Pancreas (tissue), 10 donors: ENCODE results near the gene C12orf56. TPM values are rescaled to one million over a fixed set of nuclear protein-coding genes. Genes with fewer than 3 reads are reported as not detected.
"Not testable (repeated sequence)": the region's sequence is repeated elsewhere in the genome, so short reads cannot be mapped to it uniquely, and the experiment has no call there.

Experiments used
- ATAC-seq, 4 donors: fragments of 200-7000 bp; cut with Tn5 transposase; one replicate each; pipeline versions ENCODE4 v1.8.0 to v1.9.1; 2020; ENCODE audit warnings: mild to moderate bottlenecking in 4 of 4, moderate library complexity in 4 of 4
- DNase-seq, 6 donors: peaks; one replicate each; pipeline ENCODE4 v3.0.0-alpha.2; 2020
- FAIRE-seq: peaks from 2 replicates; lab custom pipeline; 2012; peaks lifted over from hg19 to GRCh38; lab: Jason Lieb, UNC
- H3K27ac ChIP-seq, 4 donors: fragments of 200-600 bp; sonication (generic); 1 replicate in 3 of 4; 2 replicates in 1 of 4; pipeline versions ENCODE4 v1.5.0 to v1.8.0; 2020
- H3K27me3 ChIP-seq, 4 donors: fragments of 200-600 bp; one replicate each; pipeline ENCODE4 v1.8.0; 2021
- H3K36me3 ChIP-seq, 3 donors: fragments of 200-600 bp; sonication (generic) in 1 of 3; one replicate each; pipeline versions ENCODE4 v1.5.0 to v1.8.0; 2020 to 2021
- H3K4me1 ChIP-seq, 3 donors: fragments of 200-600 bp; one replicate each; pipeline ENCODE4 v1.8.0; 2021
- H3K4me3 ChIP-seq, 4 donors: fragments of 200-600 bp; sonication (generic) in 2 of 4; one replicate each; pipeline versions ENCODE4 v1.5.0 to v1.8.0; 2020 to 2021
- H3K9me3 ChIP-seq, 4 donors: fragments of 200-600 bp; one replicate each; pipeline ENCODE4 v1.8.0; 2021
- CTCF ChIP-seq, 4 donors: fragments of 200-600 bp; sonication (generic) in 3 of 4; IDR thresholded peaks; one replicate each; pipeline versions ENCODE4 v1.5.0 to v1.8.0; 2021; ENCODE audit warnings: antibody characterized with exemption in 4 of 4
- WGBS, 2 donors: extraction: QIAGEN DNeasy Blood & Tissue Kit; methylation state at CpG; one replicate each; pipeline ENCODE4 v1.1.7; 2013; 5-methylcytosine and 5-hydroxymethylcytosine counted together
- intact Hi-C, 3 donors: fragments of 100-400 bp; cut with DNase I; formaldehyde crosslinking; loops; one replicate each; pipeline versions ENCODE4 v1.11.1 to v1.14.2; 2022
- polyA plus RNA-seq, 2 donors: library from polyadenylated mRNA; stranded (reverse); fragments of 200-250 nt; gene quantifications; one replicate each; pipeline ENCODE4 v1.2.3, GENCODE V29; 2013
- total RNA-seq, 6 donors: library from RNA; stranded (reverse); fragmentation: NEBNext Ultra II Directional in 4 of 6; extraction: Animal tissue kit (Norgen Biotek cat#: 25700) in 4 of 6; gene quantifications; one replicate each; pipeline versions ENCODE4 v1.2.1 to v1.2.4, GENCODE V29; 2021 to 2023
- donor health status: healthy with polysubstance abuse.
- donor health status: DM: no; HTN: no; CAD: no; lungs with moderate emphysema.
- donor health status: DM: no; HTN: no; CAD: no.
- donor health status: control.
- donor health status: control.
- donor health status: Bipolar disorder and iron deficiency.
- donor health status: DM: yes; HTN: yes; CAD: no.
- donor health status: DM: no; HTN: no; CAD: no.
- donor health status: DM: no; HTN: no; CAD: no.
- donor health status: DM: yes; HTN: yes; CAD: no.

The C12orf56 gene
- total and polyA plus RNA-seq, 8 donors, result 0.19 TPM; not detected in 7

- FAIRE-seq (no peak), ATAC-seq (no peak), DNase-seq (no peak)
- Histone ChIP-seq H3K4me1 (no peaks in the 10 kb centered on the region), H3K27ac (no peak overlapping the region), H3K36me3 (no peaks in the 10 kb centered on the region), H3K9me3 (no peaks in the 10 kb centered on the region), H3K27me3 (no peaks in the 10 kb centered on the region), H3K4me3 (no peak overlapping the region)
- 85 to 88% methylated on average over 5 of the region's 5 CpGs for WGBS, 2 donors
- TF ChIP-seq CTCF (IDR thresholded peaks at IDR 0.05), result no peak
- intact Hi-C loops, result no loop called here
These were observed 58.3 kb downstream of the C12orf56 start for GRCh38 chr12:64332296-64332695.

- H3K4me3 ChIP-seq, DNase-seq, H3K27ac ChIP-seq, ATAC-seq, intact Hi-C loops, H3K9me3 ChIP-seq, H3K27me3 ChIP-seq, H3K36me3 ChIP-seq, H3K4me1 ChIP-seq, FAIRE-seq: not testable (repeated sequence)
- 84 to 90% methylated on average over 7 of the region's 9 CpGs for WGBS, 2 donors
These were observed 61.4 kb downstream of the C12orf56 start for GRCh38 chr12:64329031-64329710.

GRCh38 chr12:64325055-64325454 is 65.5 kb downstream of the C12orf56 start:
- 44 to 60% methylated on average over 2 of the region's 2 CpGs for WGBS, 2 donors
- DNase-seq (no peak), FAIRE-seq (no peak)

GRCh38 chr12:64323476-64324225 is 66.9 kb downstream of the C12orf56 start:
- FAIRE-seq (no peak), ATAC-seq (no peak), DNase-seq (no peak)
- H3K9me3 ChIP-seq, result no peaks in the 10 kb centered on the region
- TF ChIP-seq CTCF (IDR thresholded peaks at IDR 0.05), result no peak
- 59 to 62% methylated on average over 3 of the region's 3 CpGs for WGBS, 2 donors
- intact Hi-C loops, result no loop called here
- H3K27ac ChIP-seq, result no peak overlapping the region
- H3K4me1 ChIP-seq, result no peaks in the 10 kb centered on the region
- H3K36me3 ChIP-seq, result no peaks in the 10 kb centered on the region
- no peaks in the 10 kb centered on the region for H3K27me3 ChIP-seq
- H3K4me3 ChIP-seq, result no peak overlapping the region

More at GRCh38 chr12:64325055-64325454, 65.5 kb downstream of the C12orf56 start:
- H3K36me3 ChIP-seq, result no peaks in the 10 kb centered on the region
- no peaks in the 10 kb centered on the region for H3K4me1 ChIP-seq
- no peak overlapping the region for H3K27ac ChIP-seq
- intact Hi-C loops, result no loop called here
- no peak overlapping the region for H3K4me3 ChIP-seq
- no peaks in the 10 kb centered on the region for H3K9me3 ChIP-seq
- TF ChIP-seq CTCF (IDR thresholded peaks at IDR 0.05), result no peak
- ATAC-seq, result no peak
- H3K27me3 ChIP-seq, result no peaks in the 10 kb centered on the region

GRCh38 chr12:64323006-64323405 is 67.6 kb downstream of the C12orf56 start:
- 62 to 73% methylated on average over 4 of the region's 4 CpGs for WGBS, 2 donors
- no peak for ATAC-seq
- FAIRE-seq, result no peak
- Histone ChIP-seq H3K27me3 (no peaks in the 10 kb centered on the region), H3K4me1 (no peaks in the 10 kb centered on the region), H3K36me3 (no peaks in the 10 kb centered on the region), H3K4me3 (no peak overlapping the region), H3K27ac (no peak overlapping the region), H3K9me3 (no peaks in the 10 kb centered on the region)
- intact Hi-C loops, result no loop called here
- no peak for DNase-seq
- TF ChIP-seq CTCF (IDR thresholded peaks at IDR 0.05), result no peak
